ENCODE data around the gene RAB8A.
A peak's percentile ranks its signal among the peaks of the same experiment; 100 is the strongest.

The RAB8A gene

GRCh38 chr19:16111160-16111908 is at the start of gene RAB8A:
TSS of gene RAB8A (plus strand) at chr19:16111889. CDS start at chr19:16111902, 13 bp downstream.
- peak; percentile 99 for DNase-seq (ENCODE audit: low read depth, low spot score)

- no peak for DNase-seq (ENCODE audit: low read depth, low spot score)
These were observed 49.7 kb upstream of the RAB8A start for GRCh38 chr19:16061943-16062342.

GRCh38 chr19:16062789-16063188 is 48.9 kb upstream of the RAB8A start:
- DNase-seq (ENCODE audit: low read depth, low spot score), result no peak

GRCh38 chr19:16064209-16064889 is 47.3 kb upstream of the RAB8A start:
- no peak for DNase-seq (ENCODE audit: low read depth, low spot score)

- DNase-seq (ENCODE audit: low read depth, low spot score), result no peak
These were observed 45.0 kb upstream of the RAB8A start for GRCh38 chr19:16066611-16067104.

- no peak for DNase-seq (ENCODE audit: low read depth, low spot score)
These were observed 44.3 kb upstream of the RAB8A start for GRCh38 chr19:16067205-16067938.

- no peak for DNase-seq (ENCODE audit: low read depth, low spot score)
These were observed 42.9 kb upstream of the RAB8A start for GRCh38 chr19:16068696-16069259.

GRCh38 chr19:16069813-16070365 is 41.8 kb upstream of the RAB8A start:
- DNase-seq (ENCODE audit: low read depth, low spot score), result no peak

GRCh38 chr19:16070366-16070990 is 41.2 kb upstream of the RAB8A start:
- no peak for DNase-seq (ENCODE audit: low read depth, low spot score)

- DNase-seq (ENCODE audit: low read depth, low spot score), result no peak
These were observed 40.5 kb upstream of the RAB8A start for GRCh38 chr19:16071072-16071691.

GRCh38 chr19:16073481-16073880 is 38.2 kb upstream of the RAB8A start:
- no peak for DNase-seq (ENCODE audit: low read depth, low spot score)

GRCh38 chr19:16073988-16074387 is 37.7 kb upstream of the RAB8A start:
- DNase-seq (ENCODE audit: low read depth, low spot score), result no peak

- DNase-seq (ENCODE audit: low read depth, low spot score), result no peak
These were observed 37.0 kb upstream of the RAB8A start for GRCh38 chr19:16074488-16075365.

GRCh38 chr19:16075430-16076153 is 36.1 kb upstream of the RAB8A start:
- DNase-seq (ENCODE audit: low read depth, low spot score), result no peak

GRCh38 chr19:16076154-16076957 is 35.3 kb upstream of the RAB8A start, which contains the start of gene TPM4:
TSS of gene TPM4 (plus strand) at chr19:16076495. CDS start at chr19:16076566, 71 bp downstream.
- peak; percentile 90 for DNase-seq (ENCODE audit: low read depth, low spot score)

GRCh38 chr19:16076958-16077611 is 34.6 kb upstream of the RAB8A start:
- DNase-seq (ENCODE audit: low read depth, low spot score), result no peak

GRCh38 chr19:16077984-16078758 is 33.5 kb upstream of the RAB8A start:
- no peak for DNase-seq (ENCODE audit: low read depth, low spot score)

Data from brain pericyte (primary cell).